PC-9 (cell line): ENCODE measurements around the gene HBA1. TPM values are rescaled to one million over a fixed set of nuclear protein-coding genes. Genes with fewer than 3 reads are reported as not detected.
"Not testable (repeated sequence)": the region's sequence is repeated elsewhere in the genome, so short reads cannot be mapped to it uniquely, and the experiment has no call there.

Source experiments
- BruUV-seq: library from RNA; stranded (reverse); fragments of 400-500 nt; replicated peaks from 2 replicates; lab custom pipeline; 2021; lab: Mats Ljungman, UMichigan
- CTCF ChIA-PET: fragments of 300-600 bp; sonication (Branson Sonifier 250); formaldehyde crosslinking; loops from one replicate; lab custom pipeline; 2022; ENCODE audit warnings: antibody characterized with exemption; lab: Charles Lee
- POLR2A ChIA-PET: fragments of 300-600 bp; sonication (Branson Sonifier 250); formaldehyde crosslinking; loops from one replicate; lab custom pipeline; 2022; ENCODE audit warnings: antibody characterized with exemption; ENCODE audit not compliant: unreplicated experiment; lab: Charles Lee
- DNase-seq, 2 experiments: peaks; one replicate each; pipeline versions ENCODE4 v3.0.0 to v3.0.0-alpha.2; 2015 to 2022; ENCODE audit warnings: mixed read lengths in 1 of 2
- H2AFZ ChIP-seq: fragments of 200-600 bp; sonication (generic); 2 replicates; pipeline ENCODE4 v1.8.1; 2017; ENCODE audit warnings: antibody characterized with exemption
- H3F3A ChIP-seq: fragments of 200-600 bp; sonication (generic); 2 replicates; pipeline ENCODE4 v1.8.1; 2017; ENCODE audit warnings: antibody characterized with exemption, mild to moderate bottlenecking, low read depth; ENCODE audit not compliant: insufficient read depth
- H3K27ac ChIP-seq: fragments of 200-600 bp; sonication (generic); 2 replicates; pipeline ENCODE4 v1.6.1; 2016; ENCODE audit warnings: mixed run types
- H3K27me3 ChIP-seq: fragments of 200-600 bp; sonication (generic); 2 replicates; pipeline ENCODE4 v1.6.1; 2016; ENCODE audit warnings: low read depth, mixed run types; ENCODE audit not compliant: insufficient read depth
- H3K36me3 ChIP-seq: fragments of 200-600 bp; sonication (generic); 2 replicates; pipeline ENCODE4 v1.6.1; 2016; ENCODE audit warnings: low read depth, mixed run types
- H3K4me1 ChIP-seq: fragments of 200-600 bp; sonication (generic); replicated peaks from 2 replicates; pipeline ENCODE4 v1.6.1; 2016; ENCODE audit warnings: mixed run types; ENCODE audit not compliant: insufficient read depth
- H3K4me2 ChIP-seq: fragments of 200-600 bp; sonication (generic); 2 replicates; pipeline ENCODE4 v1.6.1; 2017; ENCODE audit warnings: mixed run types
- H3K4me3 ChIP-seq: fragments of 200-600 bp; sonication (generic); 2 replicates; pipeline ENCODE4 v1.6.1; 2016; ENCODE audit warnings: mixed run types
- H3K79me2 ChIP-seq: fragments of 200-600 bp; sonication (generic); 2 replicates; pipeline ENCODE4 v1.6.1; 2017; ENCODE audit warnings: low read depth, mixed run types
- H3K9me2 ChIP-seq: fragments of 200-600 bp; sonication (generic); 2 replicates; pipeline ENCODE4 v1.8.1; 2017; ENCODE audit warnings: mild to moderate bottlenecking; ENCODE audit not compliant: insufficient read depth
- H3K9me3 ChIP-seq: fragments of 200-600 bp; sonication (generic); 2 replicates; pipeline ENCODE4 v1.8.1; 2016; ENCODE audit warnings: low read depth; ENCODE audit not compliant: insufficient read depth
- H4K20me1 ChIP-seq: fragments of 200-600 bp; sonication (generic); 2 replicates; pipeline ENCODE4 v1.8.1; 2017; ENCODE audit not compliant: insufficient read depth
- EZH2 ChIP-seq: fragments of 200-600 bp; sonication (generic); IDR thresholded peaks from 2 replicates; pipeline ENCODE4 v1.8.0; 2017; ENCODE audit warnings: antibody characterized with exemption, low read depth
- intact Hi-C: fragments of 100-400 bp; cut with micrococcal nuclease; formaldehyde crosslinking; loops from one replicate; pipeline ENCODE4 v1.10.0; 2022; ENCODE audit not compliant: unreplicated experiment
- total RNA-seq: library from RNA; stranded (reverse); gene quantifications from 2 replicates; pipeline ENCODE4 v1.2.3, GENCODE V29; 2021
- TF ChIP-seq, protein P1 (sequence below): fragments of 200-600 bp; sonication (generic); conservative IDR thresholded peaks from 2 replicates; pipeline ENCODE4 v1.6.1; 2017; ENCODE audit warnings: mixed run types, antibody characterized with exemption, mild to moderate bottlenecking, moderate library complexity

HBA1 gene
- total RNA-seq, 1 experiment from 2014 or later: not detected

DNA sequence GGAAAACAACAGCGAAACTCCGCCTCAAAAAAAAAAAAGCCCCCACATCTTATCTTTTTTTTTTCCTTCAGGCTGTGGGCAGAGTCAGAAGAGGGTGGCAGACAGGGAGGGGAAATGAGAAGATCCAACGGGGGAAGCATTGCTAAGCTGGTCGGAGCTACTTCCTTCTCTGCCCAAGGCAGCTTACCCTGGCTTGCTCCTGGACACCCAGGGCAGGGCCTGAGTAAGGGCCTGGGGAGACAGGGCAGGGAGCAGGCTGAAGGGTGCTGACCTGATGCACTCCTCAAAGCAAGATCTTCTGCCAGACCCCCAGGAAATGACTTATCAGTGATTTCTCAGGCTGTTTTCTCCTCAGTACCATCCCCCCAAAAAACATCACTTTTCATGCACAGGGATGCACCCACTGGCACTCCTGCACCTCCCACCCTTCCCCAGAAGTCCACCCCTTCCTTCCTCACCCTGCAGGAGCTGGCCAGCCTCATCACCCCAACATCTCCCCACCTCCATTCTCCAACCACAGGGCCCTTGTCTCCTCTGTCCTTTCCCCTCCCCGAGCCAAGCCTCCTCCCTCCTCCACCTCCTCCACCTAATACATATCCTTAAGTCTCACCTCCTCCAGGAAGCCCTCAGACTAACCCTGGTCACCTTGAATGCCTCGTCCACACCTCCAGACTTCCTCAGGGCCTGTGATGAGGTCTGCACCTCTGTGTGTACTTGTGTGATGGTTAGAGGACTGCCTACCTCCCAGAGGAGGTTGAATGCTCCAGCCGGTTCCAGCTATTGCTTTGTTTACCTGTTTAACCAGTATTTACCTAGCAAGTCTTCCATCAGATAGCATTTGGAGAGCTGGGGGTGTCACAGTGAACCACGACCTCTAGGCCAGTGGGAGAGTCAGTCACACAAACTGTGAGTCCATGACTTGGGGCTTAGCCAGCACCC lies 1.2 kb upstream of the HBA1 start:
- Histone ChIP-seq H3K9me2 (no peaks in the 10 kb centered on the region), H3K36me3 (no peaks in the 10 kb centered on the region), H3K4me1 (no peaks in the 10 kb centered on the region), H3F3A (peaks cover 16% of the 10 kb centered on the region; the same call in 1 of the 2 replicates), H4K20me1 (peaks cover 9% of the 10 kb centered on the region; the same call in 1 of the 2 replicates), H3K9me3 (no peaks in the 10 kb centered on the region), H3K79me2 (no peaks in the 10 kb centered on the region), H3K27ac (no peak overlapping the region), H3K4me3 (no peak overlapping the region), H3K27me3 (peaks cover 26% of the 10 kb centered on the region), H3K4me2 (no peak overlapping the region), H2AFZ (no peak overlapping the region)
- POLR2A ChIA-PET: no interaction called here
- CTCF ChIA-PET: interaction anchor here (0.7 kb wide), 2 partner anchors 15 to 109 kb away, joined by 3 read pairs; no protein-coding TSS in a partner anchor
- no peak for DNase-seq
- no TSS peak for BruUV-seq
- intact Hi-C loops: no loop called here
- TF ChIP-seq, protein P1, sequence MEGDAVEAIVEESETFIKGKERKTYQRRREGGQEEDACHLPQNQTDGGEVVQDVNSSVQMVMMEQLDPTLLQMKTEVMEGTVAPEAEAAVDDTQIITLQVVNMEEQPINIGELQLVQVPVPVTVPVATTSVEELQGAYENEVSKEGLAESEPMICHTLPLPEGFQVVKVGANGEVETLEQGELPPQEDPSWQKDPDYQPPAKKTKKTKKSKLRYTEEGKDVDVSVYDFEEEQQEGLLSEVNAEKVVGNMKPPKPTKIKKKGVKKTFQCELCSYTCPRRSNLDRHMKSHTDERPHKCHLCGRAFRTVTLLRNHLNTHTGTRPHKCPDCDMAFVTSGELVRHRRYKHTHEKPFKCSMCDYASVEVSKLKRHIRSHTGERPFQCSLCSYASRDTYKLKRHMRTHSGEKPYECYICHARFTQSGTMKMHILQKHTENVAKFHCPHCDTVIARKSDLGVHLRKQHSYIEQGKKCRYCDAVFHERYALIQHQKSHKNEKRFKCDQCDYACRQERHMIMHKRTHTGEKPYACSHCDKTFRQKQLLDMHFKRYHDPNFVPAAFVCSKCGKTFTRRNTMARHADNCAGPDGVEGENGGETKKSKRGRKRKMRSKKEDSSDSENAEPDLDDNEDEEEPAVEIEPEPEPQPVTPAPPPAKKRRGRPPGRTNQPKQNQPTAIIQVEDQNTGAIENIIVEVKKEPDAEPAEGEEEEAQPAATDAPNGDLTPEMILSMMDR: no peak
- TF ChIP-seq EZH2: no peak

DNA sequence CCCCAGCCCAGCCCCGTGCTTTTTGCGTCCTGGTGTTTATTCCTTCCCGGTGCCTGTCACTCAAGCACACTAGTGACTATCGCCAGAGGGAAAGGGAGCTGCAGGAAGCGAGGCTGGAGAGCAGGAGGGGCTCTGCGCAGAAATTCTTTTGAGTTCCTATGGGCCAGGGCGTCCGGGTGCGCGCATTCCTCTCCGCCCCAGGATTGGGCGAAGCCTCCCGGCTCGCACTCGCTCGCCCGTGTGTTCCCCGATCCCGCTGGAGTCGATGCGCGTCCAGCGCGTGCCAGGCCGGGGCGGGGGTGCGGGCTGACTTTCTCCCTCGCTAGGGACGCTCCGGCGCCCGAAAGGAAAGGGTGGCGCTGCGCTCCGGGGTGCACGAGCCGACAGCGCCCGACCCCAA lies 474 bp upstream of the HBA1 start:
- H3K27me3 ChIP-seq: peaks cover 23% of the 10 kb centered on the region
- POLR2A ChIA-PET: not testable (repeated sequence)

DNA sequence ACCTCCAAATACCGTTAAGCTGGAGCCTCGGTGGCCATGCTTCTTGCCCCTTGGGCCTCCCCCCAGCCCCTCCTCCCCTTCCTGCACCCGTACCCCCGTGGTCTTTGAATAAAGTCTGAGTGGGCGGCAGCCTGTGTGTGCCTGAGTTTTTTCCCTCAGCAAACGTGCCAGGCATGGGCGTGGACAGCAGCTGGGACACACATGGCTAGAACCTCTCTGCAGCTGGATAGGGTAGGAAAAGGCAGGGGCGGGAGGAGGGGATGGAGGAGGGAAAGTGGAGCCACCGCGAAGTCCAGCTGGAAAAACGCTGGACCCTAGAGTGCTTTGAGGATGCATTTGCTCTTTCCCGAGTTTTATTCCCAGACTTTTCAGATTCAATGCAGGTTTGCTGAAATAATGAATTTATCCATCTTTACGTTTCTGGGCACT lies 928 bp downstream of the HBA1 start:
- Histone ChIP-seq H3K27me3 (peaks cover 18% of the 10 kb centered on the region), H4K20me1 (peaks cover 9% of the 10 kb centered on the region; the same call in 1 of the 2 replicates), H3K9me3 (no peaks in the 10 kb centered on the region), H3K79me2 (no peaks in the 10 kb centered on the region), H3K4me1 (no peaks in the 10 kb centered on the region), H3K27ac (no peak overlapping the region), H3K9me2 (no peaks in the 10 kb centered on the region), H3K4me2 (no peak overlapping the region), H2AFZ (no peak overlapping the region), H3K36me3 (no peaks in the 10 kb centered on the region), H3K4me3 (no peak overlapping the region), H3F3A (peaks cover 16% of the 10 kb centered on the region; the same call in 1 of the 2 replicates)
- no peak for DNase-seq
- no peak for TF ChIP-seq EZH2
- TF ChIP-seq, protein P1: no peak
- ChIA-PET CTCF (no interaction called here), POLR2A (no interaction called here)
- BruUV-seq: no TSS peak
- intact Hi-C loops: no loop called here

More for the DNA sequence above, 474 bp upstream of the HBA1 start:
- H3K27ac ChIP-seq, intact Hi-C loops, H3K79me2 ChIP-seq, H3K9me3 ChIP-seq, H4K20me1 ChIP-seq, H3K36me3 ChIP-seq, H2AFZ ChIP-seq, BruUV-seq, H3K4me1 ChIP-seq, CTCF ChIA-PET, H3K9me2 ChIP-seq, H3K4me2 ChIP-seq, DNase-seq, H3K4me3 ChIP-seq: not testable (repeated sequence)
- peaks cover 16% of the 10 kb centered on the region; the same call in 1 of the 2 replicates for H3F3A ChIP-seq
